IMR-90 (cell line): ENCODE results near the gene CGNL1. TPM values are rescaled to one million over a fixed set of nuclear protein-coding genes. Genes with fewer than 3 reads are reported as not detected.

Experiments
- ATAC-seq: fragments of 200-7000 bp; cut with Tn5 transposase; 2 replicates; pipeline ENCODE4 v1.9.1; 2020; ENCODE audit warnings: low read depth, mild to moderate bottlenecking, moderate library complexity
- BruUV-seq: library from RNA; stranded (reverse); fragments of 400-500 nt; replicated peaks from 2 replicates; lab custom pipeline; 2021; lab: Mats Ljungman, UMichigan
- CTCF ChIA-PET: fragments of 300-600 bp; formaldehyde crosslinking; extraction: SDS; loops from one replicate; lab custom pipeline; 2021; ENCODE audit warnings: antibody characterized with exemption; lab: Yijun Ruan, JAX
- POLR2A ChIA-PET: fragments of 300-600 bp; sonication (Branson Sonifier 250); formaldehyde crosslinking; loops from one replicate; lab custom pipeline; 2022; ENCODE audit warnings: antibody characterized with exemption; ENCODE audit not compliant: unreplicated experiment; lab: Charles Lee
- DNase-seq: peaks from one replicate; pipeline ENCODE4 v3.0.0; 2013
- H2AFZ ChIP-seq: replicated peaks from 2 replicates; pipeline ENCODE3; 2013; ENCODE audit warnings: low read length, mild to moderate bottlenecking; ENCODE audit not compliant: poor library complexity
- H2AK5ac ChIP-seq: 2 replicates; pipeline ENCODE4 v1.6.1; 2013; ENCODE audit warnings: low read depth, low read length, inconsistent platforms
- H2AK9ac ChIP-seq: replicated peaks from 2 replicates; pipeline ENCODE3; 2013; ENCODE audit warnings: mild to moderate bottlenecking, low read depth, low read length, moderate library complexity; ENCODE audit not compliant: poor library complexity
- H2BK120ac ChIP-seq: 2 replicates; pipeline ENCODE4 v1.6.1; 2013; ENCODE audit warnings: low read depth, low read length, inconsistent platforms
- H2BK15ac ChIP-seq: 3 replicates; pipeline ENCODE4 v1.6.1; 2013; ENCODE audit warnings: low read depth, low read length, inconsistent platforms
- H2BK20ac ChIP-seq: 2 replicates; pipeline ENCODE4 v1.6.1; 2013; ENCODE audit warnings: low read depth, mild to moderate bottlenecking, inconsistent platforms, low read length, moderate library complexity
- H2BK5ac ChIP-seq: 2 replicates; pipeline ENCODE4 v1.6.1; 2013; ENCODE audit warnings: mild to moderate bottlenecking, low read depth, low read length, inconsistent platforms; ENCODE audit not compliant: poor library complexity, severe bottlenecking
- H3K14ac ChIP-seq: replicated peaks from 2 replicates; pipeline ENCODE4 v1.6.1; 2013; ENCODE audit warnings: low read depth, low read length, inconsistent platforms
- H3K18ac ChIP-seq: 2 replicates; pipeline ENCODE4 v1.6.1; 2013; ENCODE audit warnings: low read depth, low read length, control low read depth
- H3K23ac ChIP-seq: 2 replicates; pipeline ENCODE4 v1.6.1; 2013; ENCODE audit warnings: low read depth, low read length, inconsistent platforms
- H3K27ac ChIP-seq: 2 replicates; pipeline ENCODE4 v1.5.1; 2013; ENCODE audit warnings: mild to moderate bottlenecking, control low read depth, low read length; ENCODE audit not compliant: insufficient read depth
- H3K27me3 ChIP-seq: 2 replicates; pipeline ENCODE4 v1.6.1; 2013; ENCODE audit warnings: low read length; ENCODE audit not compliant: control insufficient read depth, insufficient read depth
- H3K36me3 ChIP-seq: 2 replicates; pipeline ENCODE4 v1.6.1; 2013; ENCODE audit warnings: low read length, mixed read lengths; ENCODE audit not compliant: control insufficient read depth, insufficient read depth
- H3K4ac ChIP-seq: 2 replicates; pipeline ENCODE4 v1.6.1; 2013; ENCODE audit warnings: low read depth, low read length, inconsistent platforms
- H3K4me1 ChIP-seq: 2 replicates; pipeline ENCODE4 v1.6.1; 2013; ENCODE audit warnings: low read length, mixed read lengths; ENCODE audit not compliant: control insufficient read depth, insufficient read depth
- H3K4me2 ChIP-seq: 2 replicates; pipeline ENCODE4 v1.6.1; 2013; ENCODE audit warnings: low read depth, mild to moderate bottlenecking, control low read depth, low read length, moderate library complexity
- H3K4me3 ChIP-seq: 2 replicates; pipeline ENCODE4 v1.5.1; 2013; ENCODE audit warnings: low read depth, mild to moderate bottlenecking, control low read depth, low read length, moderate library complexity; ENCODE audit not compliant: insufficient read depth
- H3K56ac ChIP-seq: 2 replicates; pipeline ENCODE4 v1.6.1; 2013; ENCODE audit warnings: low read length, inconsistent platforms; ENCODE audit not compliant: insufficient read depth; ENCODE audit errors: extremely low read depth
- H3K79me1 ChIP-seq, 2 experiments: 2 replicates each; pipeline ENCODE4 v1.6.1; 2013; ENCODE audit warnings: low read length in 2 of 2, inconsistent platforms in 1 of 2, low read depth in 1 of 2
- H3K9ac ChIP-seq: 2 replicates; pipeline ENCODE4 v1.6.1; 2013; ENCODE audit warnings: low read depth, low read length, control low read depth
- H3K9me1 ChIP-seq: 2 replicates; pipeline ENCODE4 v1.6.1; 2013; ENCODE audit warnings: low read length, inconsistent platforms; ENCODE audit not compliant: insufficient read depth
- H3K9me3 ChIP-seq: 2 replicates; pipeline ENCODE4 v1.6.1; 2013; ENCODE audit warnings: low read length; ENCODE audit not compliant: control insufficient read depth, insufficient read depth
- H4K20me1 ChIP-seq: 2 replicates; pipeline ENCODE4 v1.6.1; 2013; ENCODE audit warnings: low read length, inconsistent platforms; ENCODE audit not compliant: insufficient read depth
- H4K5ac ChIP-seq: 2 replicates; pipeline ENCODE4 v1.6.1; 2013; ENCODE audit warnings: mild to moderate bottlenecking, low read depth, low read length, control low read depth
- H4K8ac ChIP-seq, 2 experiments: 2 replicates each; pipeline ENCODE4 v1.6.1; 2013; ENCODE audit warnings: low read depth in 2 of 2, low read length in 2 of 2, control low read depth in 1 of 2, inconsistent platforms in 1 of 2
- H4K91ac ChIP-seq: 2 replicates; pipeline ENCODE4 v1.6.1; 2013; ENCODE audit warnings: low read depth, low read length, inconsistent platforms; ENCODE audit not compliant: insufficient read depth
- FOS ChIP-seq: fragments of 150-350 bp; IDR thresholded peaks from 2 replicates; pipeline ENCODE4 v1.6.1; 2016; ENCODE audit warnings: low read depth, low read length
- RFX5 ChIP-seq: IDR thresholded peaks from 2 replicates; pipeline ENCODE4 v1.8.0; 2012; ENCODE audit warnings: low read depth, mild to moderate bottlenecking, low read length, moderate library complexity
- WGBS, 2 experiments: methylation state at CpG; one replicate each; pipeline versions ENCODE4 v1.1.5 to v1.1.7; 2013; ENCODE audit warnings: missing lambda C conversion rate in 2 of 2; ENCODE audit not compliant: insufficient read length in 1 of 2; ENCODE audit errors: extremely low coverage in 2 of 2; 5-methylcytosine and 5-hydroxymethylcytosine counted together
- dilution Hi-C: fragments of 300-500 bp; cut with HindIII; formaldehyde crosslinking; loops from one replicate; pipeline ENCODE4 v1.14.3; 2018; ENCODE audit warnings: low sequenced_read_pairs; ENCODE audit not compliant: unreplicated experiment
- in situ Hi-C: fragments of 300-500 bp; cut with MboI; formaldehyde crosslinking; loops from 3 replicates; pipeline ENCODE4 v1.14.3; 2019; ENCODE audit warnings: low sequenced_read_pairs, inconsistent platforms, mixed read lengths
- intact Hi-C: fragments of 100-400 bp; cut with micrococcal nuclease; formaldehyde crosslinking; loops from 2 replicates; pipeline ENCODE4 v1.10.0; 2022
- polyA plus RNA-seq, 3 experiments: library from polyadenylated mRNA; depleted of rRNA; stranded (reverse); fragments of >200 nt; gene quantifications; 2 replicates each; pipeline ENCODE4 v1.2.3, GENCODE V29; 2012; ENCODE audit warnings: low replicate concordance in 1 of 3
- total RNA-seq: library from RNA; depleted of rRNA; stranded (reverse); fragments of >200 nt; gene quantifications from 2 replicates; pipeline ENCODE4 v1.2.3, GENCODE V29; 2012
- TF ChIP-seq, protein P1 (sequence below): fragments of 150-350 bp; IDR thresholded peaks from 2 replicates; pipeline ENCODE4 v1.6.1; 2017; ENCODE audit warnings: mild to moderate bottlenecking, antibody characterized with exemption, low read length, low read depth
- TF ChIP-seq, protein P2 (sequence below): conservative IDR thresholded peaks from 2 replicates; pipeline ENCODE4 v1.5.1; 2012; ENCODE audit warnings: mild to moderate bottlenecking, low read depth, low read length, improper control_type of control experiment

CGNL1 gene
- total and polyA plus RNA-seq, 2 of the 4 experiments (the other 2 are of a cell fraction) = 0.07 to 0.18 TPM

DNA sequence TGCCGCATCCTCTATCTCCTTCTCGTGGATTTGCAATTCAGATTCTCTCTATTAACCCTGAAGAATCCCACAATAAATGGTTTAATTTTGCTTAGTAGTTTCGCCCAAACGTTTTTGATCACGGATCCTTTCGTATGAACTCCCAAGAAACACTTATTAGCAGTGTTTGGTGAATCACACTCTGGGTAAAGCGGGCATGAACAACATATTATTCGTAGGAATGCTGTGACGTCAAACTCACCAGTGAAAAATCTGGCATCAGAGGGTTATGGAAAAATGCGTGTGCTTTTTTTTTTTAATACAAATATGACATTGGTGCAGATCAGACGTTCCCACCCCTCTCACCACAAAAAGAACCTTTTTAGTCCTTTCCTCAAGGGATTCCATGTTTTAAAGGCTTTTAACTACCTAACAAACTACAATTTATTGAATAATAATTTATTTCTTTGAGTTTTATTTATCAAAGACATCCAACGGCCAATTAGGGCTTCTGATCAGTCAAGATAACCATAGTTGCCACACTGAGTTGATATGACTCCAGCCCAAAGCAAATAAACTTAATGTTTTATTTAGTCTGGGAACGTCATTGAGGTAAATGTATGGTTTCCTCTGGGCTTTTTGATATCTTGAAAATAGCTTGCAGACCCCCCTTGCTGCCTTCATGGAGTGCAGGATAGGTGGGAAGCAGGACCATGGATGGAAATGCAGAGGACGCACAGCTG is 45.5 kb upstream of the CGNL1 start:
- H2BK5ac ChIP-seq = no peak overlapping the region
- H4K20me1 ChIP-seq = no peaks in the 10 kb centered on the region
- peak overlapping the region; percentile 57; the same call in 1 of the 2 replicates for H2BK20ac ChIP-seq
- H3K56ac ChIP-seq = no peak overlapping the region
- peak; percentile 58 for DNase-seq
- TF ChIP-seq FOS = no peak
- TF ChIP-seq, protein P1, sequence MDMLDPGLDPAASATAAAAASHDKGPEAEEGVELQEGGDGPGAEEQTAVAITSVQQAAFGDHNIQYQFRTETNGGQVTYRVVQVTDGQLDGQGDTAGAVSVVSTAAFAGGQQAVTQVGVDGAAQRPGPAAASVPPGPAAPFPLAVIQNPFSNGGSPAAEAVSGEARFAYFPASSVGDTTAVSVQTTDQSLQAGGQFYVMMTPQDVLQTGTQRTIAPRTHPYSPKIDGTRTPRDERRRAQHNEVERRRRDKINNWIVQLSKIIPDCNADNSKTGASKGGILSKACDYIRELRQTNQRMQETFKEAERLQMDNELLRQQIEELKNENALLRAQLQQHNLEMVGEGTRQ = no peak
- TF ChIP-seq RFX5 = no peak
- TF ChIP-seq, protein P2, sequence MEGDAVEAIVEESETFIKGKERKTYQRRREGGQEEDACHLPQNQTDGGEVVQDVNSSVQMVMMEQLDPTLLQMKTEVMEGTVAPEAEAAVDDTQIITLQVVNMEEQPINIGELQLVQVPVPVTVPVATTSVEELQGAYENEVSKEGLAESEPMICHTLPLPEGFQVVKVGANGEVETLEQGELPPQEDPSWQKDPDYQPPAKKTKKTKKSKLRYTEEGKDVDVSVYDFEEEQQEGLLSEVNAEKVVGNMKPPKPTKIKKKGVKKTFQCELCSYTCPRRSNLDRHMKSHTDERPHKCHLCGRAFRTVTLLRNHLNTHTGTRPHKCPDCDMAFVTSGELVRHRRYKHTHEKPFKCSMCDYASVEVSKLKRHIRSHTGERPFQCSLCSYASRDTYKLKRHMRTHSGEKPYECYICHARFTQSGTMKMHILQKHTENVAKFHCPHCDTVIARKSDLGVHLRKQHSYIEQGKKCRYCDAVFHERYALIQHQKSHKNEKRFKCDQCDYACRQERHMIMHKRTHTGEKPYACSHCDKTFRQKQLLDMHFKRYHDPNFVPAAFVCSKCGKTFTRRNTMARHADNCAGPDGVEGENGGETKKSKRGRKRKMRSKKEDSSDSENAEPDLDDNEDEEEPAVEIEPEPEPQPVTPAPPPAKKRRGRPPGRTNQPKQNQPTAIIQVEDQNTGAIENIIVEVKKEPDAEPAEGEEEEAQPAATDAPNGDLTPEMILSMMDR = no peak
- H2AK5ac ChIP-seq = peak overlapping the region; percentile 66; the same call in 1 of the 2 replicates
- H3K4ac ChIP-seq = no peak overlapping the region
- POLR2A ChIA-PET = interaction anchor here (0.5 kb wide), 1 partner anchor 423 kb away, joined by 5 read pairs; no protein-coding TSS in a partner anchor
- H3K4me1 ChIP-seq = peaks cover 7% of the 10 kb centered on the region
- H3K4me2 ChIP-seq = no peak overlapping the region
- H3K27me3 ChIP-seq = no peaks in the 10 kb centered on the region
- no TSS peak for BruUV-seq
- H2BK120ac ChIP-seq = peak overlapping the region; percentile 35; the same call in 1 of the 2 replicates
- H2BK15ac ChIP-seq = no peak overlapping the region
- dilution Hi-C loops = loop anchor here (25.0 kb wide), 1 partner anchor 207 kb away; no protein-coding TSS in a partner anchor
- no peak overlapping the region for H3K14ac ChIP-seq
- CTCF ChIA-PET = no interaction called here
- no peak overlapping the region for H3K4me3 ChIP-seq
- H4K91ac ChIP-seq = no peak overlapping the region
- no peak overlapping the region for H4K8ac ChIP-seq
- no peak overlapping the region for H3K18ac ChIP-seq
- H3K9me3 ChIP-seq = no peaks in the 10 kb centered on the region
- peaks cover 12% of the 10 kb centered on the region for H3K9me1 ChIP-seq
- no peak overlapping the region for H4K5ac ChIP-seq
- H3K9ac ChIP-seq = no peak overlapping the region
- H3K23ac ChIP-seq = no peak overlapping the region
- ATAC-seq = no peak
- no peaks in the 10 kb centered on the region for H3K79me1 ChIP-seq
- WGBS, 2 experiments = no CpG with 5 or more reads among the region's 14 CpGs
- no peak overlapping the region for H2AK9ac ChIP-seq
- no peak overlapping the region for H3K27ac ChIP-seq
- intact Hi-C loops = no loop called here
- no peak overlapping the region for H2AFZ ChIP-seq
- in situ Hi-C loops = no loop called here
- H3K36me3 ChIP-seq = no peaks in the 10 kb centered on the region
